GM06990 (cell line): ENCODE measurements around the gene BAIAP2.

Source experiments
- DNase-seq: peaks from one replicate; pipeline ENCODE4 v3.0.0-alpha.2; 2011; ENCODE audit not compliant: insufficient read length; ENCODE audit errors: extremely low read depth
- H3K27me3 ChIP-seq: replicated peaks from 2 replicates; pipeline ENCODE4 v1.6.0; 2011; ENCODE audit warnings: low read length; ENCODE audit not compliant: control insufficient read depth, insufficient read depth
- H3K36me3 ChIP-seq: 2 replicates; pipeline ENCODE4 v1.5.1; 2011; ENCODE audit warnings: low read length; ENCODE audit not compliant: control insufficient read depth, insufficient read depth
- H3K4me3 ChIP-seq: replicated peaks from 2 replicates; pipeline ENCODE4 v1.5.1; 2011; ENCODE audit warnings: low read depth, mild to moderate bottlenecking, control low read depth, low read length
- CTCF ChIP-seq: IDR thresholded peaks from 2 replicates; pipeline ENCODE4 v1.5.1; 2011; ENCODE audit warnings: low read length, control low read depth, mild to moderate bottlenecking, inconsistent platforms; ENCODE audit not compliant: insufficient read depth, poor library complexity, severe bottlenecking

The BAIAP2 gene

GRCh38 chr17:81054881-81055370 is 20.0 kb downstream of the BAIAP2 start:
- Histone ChIP-seq H3K4me3 (no peak overlapping the region), H3K27me3 (no peaks in the 10 kb centered on the region; the same call in 1 of the 2 replicates), H3K36me3 (no peaks in the 10 kb centered on the region)
- DNase-seq, result no peak
- TF ChIP-seq CTCF, result no peak

GRCh38 chr17:81056312-81056711 is 21.4 kb downstream of the BAIAP2 start:
- Histone ChIP-seq H3K36me3 (no peaks in the 10 kb centered on the region), H3K4me3 (no peak overlapping the region), H3K27me3 (no peaks in the 10 kb centered on the region; the same call in 1 of the 2 replicates)
- no peak for DNase-seq
- TF ChIP-seq CTCF, result no peak

GRCh38 chr17:81057079-81057730 is 22.3 kb downstream of the BAIAP2 start:
- H3K4me3 ChIP-seq, result no peak overlapping the region
- TF ChIP-seq CTCF, result no peak
- no peaks in the 10 kb centered on the region for H3K36me3 ChIP-seq
- DNase-seq, result no peak
- H3K27me3 ChIP-seq, result no peaks in the 10 kb centered on the region; the same call in 1 of the 2 replicates

- TF ChIP-seq CTCF, result no peak
- no peaks in the 10 kb centered on the region for H3K36me3 ChIP-seq
- no peak overlapping the region for H3K4me3 ChIP-seq
- no peak for DNase-seq
- H3K27me3 ChIP-seq, result no peaks in the 10 kb centered on the region; the same call in 1 of the 2 replicates
Observed at GRCh38 chr17:81057777-81058176, 22.8 kb downstream of the BAIAP2 start.

GRCh38 chr17:81058263-81058871 is 23.4 kb downstream of the BAIAP2 start:
- no peak for DNase-seq
- no peak for TF ChIP-seq CTCF
- no peaks in the 10 kb centered on the region for H3K36me3 ChIP-seq
- H3K27me3 ChIP-seq, result no peaks in the 10 kb centered on the region; the same call in 1 of the 2 replicates
- H3K4me3 ChIP-seq, result no peak overlapping the region
